ENCODE results near the gene CAP2.
"Not testable (repeated sequence)": the region's sequence is repeated elsewhere in the genome, so short reads cannot be mapped to it uniquely, and the experiment has no call there.

The CAP2 gene

DNA sequence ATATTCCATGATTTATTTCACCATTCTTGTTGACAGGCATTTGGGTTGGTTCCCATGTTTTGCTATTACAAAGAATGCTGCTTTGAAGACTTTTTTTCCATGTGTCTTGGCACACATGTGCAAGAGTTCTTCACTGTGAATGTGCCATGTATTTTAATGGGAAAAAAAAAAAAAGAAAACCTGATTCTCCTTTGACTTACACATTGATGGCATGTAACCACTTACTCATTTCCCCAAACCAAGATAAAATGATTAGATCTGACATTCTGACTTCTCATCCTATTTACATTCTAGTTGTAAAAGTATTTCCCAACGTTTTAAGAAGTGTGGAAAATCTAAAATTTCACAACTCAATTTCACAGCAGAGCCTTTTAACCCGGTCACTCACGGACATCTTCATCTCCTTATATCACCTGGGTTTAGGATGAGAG, 4.4 kb downstream of the CAP2 start:
- DNase-seq = no peak

DNA sequence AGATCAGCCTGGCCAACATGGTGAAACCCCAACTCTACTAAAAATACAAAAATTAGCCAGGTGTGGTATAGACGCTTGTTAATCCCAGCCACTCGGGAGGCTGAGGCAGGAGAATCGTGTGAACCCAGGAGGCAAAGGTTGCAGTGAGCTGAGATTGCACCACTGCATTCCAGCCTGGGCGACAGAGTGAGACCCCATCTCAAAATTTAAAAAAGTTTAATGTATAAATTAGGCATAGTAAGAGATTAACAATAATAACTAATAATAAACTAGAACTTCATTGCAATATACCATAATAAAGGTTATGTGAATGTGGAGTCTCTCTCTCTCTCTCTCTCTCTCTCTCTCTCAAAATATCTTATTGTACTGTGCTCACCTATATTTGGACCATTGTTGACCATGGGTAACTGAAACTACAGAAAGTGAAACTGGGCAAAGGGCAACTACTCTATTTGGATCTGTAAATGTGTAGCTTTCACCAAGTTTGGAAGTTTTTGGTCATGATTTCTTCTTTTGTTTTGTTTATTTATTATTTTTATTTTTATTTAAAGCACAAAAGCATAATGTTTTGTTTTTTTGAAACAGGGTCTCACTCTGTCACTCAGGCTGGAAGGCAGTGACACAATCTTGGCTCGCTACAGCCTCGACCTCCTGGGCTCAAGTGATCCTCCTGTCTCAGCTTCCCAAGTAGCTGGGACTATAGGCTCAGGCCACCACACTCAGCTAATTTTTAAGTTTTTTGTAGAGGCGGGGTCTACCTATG, 12.0 kb downstream of the CAP2 start:
- not testable (repeated sequence) for DNase-seq

DNA sequence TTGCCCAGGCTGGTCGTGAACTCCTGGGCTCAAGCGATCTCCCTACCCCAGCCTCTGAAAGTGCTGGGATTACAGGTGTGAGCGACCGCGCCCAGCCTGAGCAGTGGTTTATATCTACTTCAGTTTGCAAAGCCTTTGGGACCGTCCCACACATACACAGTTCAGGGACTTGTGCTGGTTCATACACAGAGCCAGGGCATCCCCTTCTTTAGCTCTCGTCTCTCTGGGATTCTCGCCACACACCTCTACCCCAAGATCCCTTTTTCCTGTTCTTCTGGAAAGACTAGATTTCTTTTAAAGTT, 12.5 kb downstream of the CAP2 start:
- no peak for DNase-seq

DNA sequence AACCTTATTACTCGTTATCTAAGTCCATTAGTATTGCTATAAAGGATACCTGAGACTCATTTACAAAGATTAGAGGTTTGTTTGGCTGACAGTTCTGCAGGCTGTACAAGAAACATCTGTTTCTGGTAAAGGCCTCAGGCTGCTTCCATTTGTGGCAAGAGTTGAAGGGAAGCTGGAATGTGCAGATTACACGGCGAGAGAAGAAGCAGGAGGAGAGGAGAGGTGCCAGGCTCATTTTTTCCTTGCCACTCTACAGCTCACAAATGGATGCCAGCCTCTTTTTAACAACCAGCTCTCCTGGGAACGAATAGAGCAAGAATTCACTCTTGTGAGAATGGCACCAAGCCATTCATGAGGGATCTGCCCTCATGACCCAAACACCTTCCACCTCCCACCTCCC, 14.7 kb downstream of the CAP2 start:
- no peak for DNase-seq

DNA sequence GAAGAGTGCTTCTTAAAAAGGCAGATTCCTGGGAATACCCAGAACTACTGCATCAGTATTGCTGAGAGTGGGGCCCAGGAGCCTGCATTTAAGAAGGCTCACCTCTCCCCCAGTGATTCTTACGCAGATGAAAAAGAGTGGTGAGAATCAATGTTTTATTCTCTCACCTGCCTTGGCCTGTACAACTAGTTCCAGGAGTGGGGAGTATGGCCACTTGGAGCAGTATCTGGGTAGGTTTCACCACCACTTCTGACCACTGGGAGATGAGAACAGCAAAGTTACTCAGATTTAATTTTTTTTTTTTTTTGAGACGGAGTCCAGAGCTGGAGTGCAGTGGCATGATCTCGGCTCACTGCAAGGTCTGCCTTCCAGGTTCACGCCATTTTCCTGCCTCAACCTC, 16.9 kb downstream of the CAP2 start:
- no peak for DNase-seq

DNA sequence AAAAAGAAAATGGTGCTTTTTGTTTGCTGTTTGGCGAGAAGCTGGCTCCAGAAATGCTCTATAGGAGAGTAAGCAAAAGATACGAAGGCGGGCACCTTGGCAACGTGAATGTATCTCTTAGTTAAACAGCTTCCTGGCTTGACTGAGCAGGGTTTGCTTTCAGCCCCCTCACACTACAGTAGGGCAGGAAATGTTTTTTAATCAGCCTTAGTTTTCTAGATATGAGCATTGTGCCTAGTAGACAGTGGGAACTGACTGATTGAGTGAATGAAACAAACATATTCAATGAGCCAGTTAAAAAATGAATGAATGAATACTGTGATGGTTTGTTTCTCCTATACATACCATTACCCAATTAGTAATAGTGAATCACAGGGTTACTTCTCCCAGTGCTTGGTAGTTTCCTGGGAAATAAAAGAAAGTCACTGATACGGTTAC, 19.9 kb downstream of the CAP2 start:
- DNase-seq = no peak

DNA sequence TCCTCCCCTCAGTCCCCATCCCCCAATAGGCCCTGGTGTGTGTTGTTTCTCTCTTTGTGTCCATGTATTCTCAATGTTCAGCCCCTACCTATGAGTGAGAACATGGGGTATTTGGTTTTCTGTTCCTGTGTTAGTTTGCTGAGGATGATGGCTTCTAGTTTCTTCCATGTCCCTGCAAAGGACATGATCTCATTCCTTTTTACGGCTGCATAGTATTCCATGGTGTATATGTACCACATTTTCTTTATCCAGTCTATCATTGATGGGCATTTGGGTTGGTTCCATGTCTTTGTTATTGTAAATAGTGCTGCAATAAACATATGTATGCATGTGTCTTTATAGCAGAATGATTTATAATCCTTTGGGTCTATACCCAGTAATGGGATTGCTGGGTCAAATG, 21.0 kb downstream of the CAP2 start:
- DNase-seq = not testable (repeated sequence)

DNA sequence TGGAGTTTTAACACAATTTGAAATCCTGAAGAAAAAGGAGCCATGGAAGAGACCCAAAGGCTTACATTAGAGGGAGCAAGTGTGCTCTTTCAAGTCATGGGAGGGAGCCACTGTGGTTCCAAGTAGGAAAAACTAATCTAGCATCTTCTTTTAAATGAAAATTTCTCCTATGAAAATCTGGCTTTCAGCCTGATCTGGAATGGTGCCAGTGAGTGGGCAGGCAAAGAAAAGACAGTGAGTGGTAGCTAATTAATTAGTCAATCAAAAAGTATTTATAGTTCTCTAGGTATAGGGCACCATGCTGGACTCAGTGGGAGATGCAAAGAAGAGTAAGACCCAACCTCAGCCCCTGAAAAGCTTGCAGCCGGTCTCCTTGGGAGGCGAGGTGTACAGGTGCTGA, 21.9 kb downstream of the CAP2 start:
- DNase-seq = no peak

DNA sequence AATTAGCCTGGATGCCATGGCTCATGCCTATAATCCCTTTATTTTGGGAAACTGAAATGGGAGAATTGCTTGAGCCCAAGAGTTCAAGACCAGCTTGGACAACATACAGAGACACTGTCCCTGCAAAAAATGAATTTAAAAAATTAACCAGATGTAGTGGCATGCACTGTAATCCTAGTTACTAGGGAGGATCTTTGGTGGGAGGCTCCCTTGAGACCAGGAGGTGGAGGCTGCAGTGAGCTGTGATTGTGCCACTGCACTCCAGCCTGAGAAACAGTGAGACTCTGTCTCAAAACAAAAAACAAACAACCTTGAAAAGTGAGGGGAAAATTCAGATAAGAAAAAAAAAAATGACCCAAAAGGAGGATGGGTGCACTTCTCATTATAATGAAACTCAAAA, 23.4 kb downstream of the CAP2 start:
- DNase-seq = no peak

DNA sequence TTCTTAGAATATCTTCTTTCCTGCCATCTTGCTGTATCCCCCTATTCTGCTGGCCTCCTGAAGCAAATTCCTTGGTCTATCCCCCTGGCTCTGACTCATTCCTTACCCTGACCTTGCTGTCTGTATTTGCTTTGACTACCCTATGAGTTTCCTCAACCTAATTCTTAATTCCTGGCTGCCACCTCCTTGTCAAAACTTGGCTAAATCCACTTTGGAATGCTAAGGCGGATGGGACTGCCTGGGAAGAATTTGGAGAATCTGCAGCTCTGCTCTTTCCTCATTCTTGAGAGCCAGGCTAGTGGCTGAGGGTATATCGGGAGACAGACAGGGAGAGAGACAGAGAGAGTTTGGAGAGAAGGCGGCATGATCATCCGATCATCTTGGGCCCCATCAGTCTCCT, 24.4 kb downstream of the CAP2 start:
- no peak for DNase-seq

DNA sequence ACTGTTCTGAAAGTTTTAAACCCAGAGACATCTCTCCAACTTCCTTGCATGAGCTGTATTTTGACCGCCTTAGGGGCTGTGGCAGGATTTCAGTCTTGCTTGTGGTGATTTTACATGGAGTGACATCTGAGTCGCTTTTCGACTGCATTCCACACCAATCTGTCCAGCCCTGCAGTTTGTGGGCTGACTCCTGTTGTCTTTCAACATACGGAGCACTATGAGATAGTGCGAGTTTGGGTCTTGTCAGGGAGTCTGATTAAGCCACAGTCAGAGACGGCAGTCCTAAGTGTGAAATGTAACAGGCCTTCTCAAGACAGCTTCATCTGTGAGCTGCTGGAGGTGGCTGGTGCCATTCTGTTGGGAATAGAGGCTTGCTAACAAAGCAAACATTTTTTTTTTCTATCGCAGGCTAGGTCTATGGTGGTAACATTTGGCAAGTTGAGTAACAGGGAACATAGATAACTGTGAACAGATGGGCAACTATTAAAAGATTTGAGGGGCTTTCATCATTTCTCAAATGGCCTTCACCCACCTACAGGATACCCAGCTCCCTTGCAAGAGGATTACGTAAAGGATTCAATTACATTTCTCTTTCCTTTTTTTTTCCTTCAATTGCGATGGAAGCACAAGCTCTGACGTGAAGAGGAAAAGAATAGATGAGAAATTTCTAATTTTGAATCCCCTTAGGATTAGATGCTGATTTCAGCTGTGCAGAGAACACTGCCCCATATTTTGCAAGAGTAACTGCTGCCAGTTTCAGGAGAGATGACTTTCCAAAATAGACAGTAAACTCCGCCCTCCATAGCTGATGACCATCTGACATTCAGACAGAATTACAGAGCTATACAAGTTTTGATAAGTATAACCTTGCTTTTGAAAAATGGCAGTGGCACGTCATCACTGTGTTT, 25.1 kb downstream of the CAP2 start:
- DNase-seq = no peak

DNA sequence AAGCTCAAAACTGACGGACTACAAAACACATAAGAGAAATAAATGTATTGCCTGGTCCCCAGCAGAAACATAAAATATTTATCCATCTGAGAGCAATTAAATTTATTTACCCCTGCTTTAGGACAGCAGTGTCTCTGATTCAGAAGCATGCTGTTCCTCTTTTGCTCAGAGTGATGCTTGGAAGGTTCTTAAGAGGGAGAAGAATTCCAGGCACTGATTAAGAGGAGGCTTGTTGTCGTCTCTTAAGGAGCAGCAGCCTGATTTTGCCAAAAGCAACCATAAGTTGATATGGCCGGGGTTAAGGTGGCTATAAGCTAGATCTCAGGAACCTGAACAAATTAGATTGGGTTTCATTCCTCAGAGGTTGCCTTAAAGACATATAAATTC, 25.8 kb downstream of the CAP2 start:
- DNase-seq = no peak

DNA sequence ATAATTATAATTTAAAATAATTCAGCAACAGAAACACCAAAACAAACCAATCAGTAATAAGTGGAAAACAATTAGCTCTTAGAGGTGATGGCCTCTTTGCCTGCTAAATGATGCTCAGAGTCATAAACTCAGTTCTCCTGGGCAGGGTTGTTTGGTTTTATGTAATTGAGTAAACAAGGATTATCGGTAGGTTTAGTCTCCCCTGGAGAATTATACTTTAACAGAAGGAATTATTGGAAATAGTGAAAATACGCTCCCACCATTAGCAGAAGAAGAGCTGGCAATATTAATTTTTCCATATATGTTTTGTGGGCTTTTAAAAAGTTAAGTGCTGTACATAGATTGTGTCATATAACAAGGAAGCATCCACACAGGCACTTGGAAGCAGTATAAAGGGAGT, 27.0 kb downstream of the CAP2 start:
- no peak for DNase-seq

DNA sequence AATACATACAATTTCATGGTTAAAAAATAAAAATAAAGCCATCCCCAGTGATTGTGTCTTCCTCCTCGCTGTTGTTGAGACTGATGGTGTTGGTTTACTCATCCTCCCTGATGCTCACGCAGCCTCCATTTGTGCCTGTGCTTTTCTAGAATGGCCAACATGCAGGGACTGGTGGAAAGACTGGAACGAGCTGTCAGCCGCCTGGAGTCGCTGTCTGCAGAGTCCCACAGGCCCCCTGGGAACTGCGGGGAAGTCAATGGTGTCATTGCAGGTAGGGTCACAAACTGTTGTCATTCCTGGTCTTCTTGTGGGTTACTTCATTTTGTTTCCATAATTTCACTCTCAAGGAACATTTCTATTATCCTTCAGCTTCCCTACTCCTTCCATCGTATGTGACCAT, 28.0 kb downstream of the CAP2 start:
- DNase-seq = no peak

DNA sequence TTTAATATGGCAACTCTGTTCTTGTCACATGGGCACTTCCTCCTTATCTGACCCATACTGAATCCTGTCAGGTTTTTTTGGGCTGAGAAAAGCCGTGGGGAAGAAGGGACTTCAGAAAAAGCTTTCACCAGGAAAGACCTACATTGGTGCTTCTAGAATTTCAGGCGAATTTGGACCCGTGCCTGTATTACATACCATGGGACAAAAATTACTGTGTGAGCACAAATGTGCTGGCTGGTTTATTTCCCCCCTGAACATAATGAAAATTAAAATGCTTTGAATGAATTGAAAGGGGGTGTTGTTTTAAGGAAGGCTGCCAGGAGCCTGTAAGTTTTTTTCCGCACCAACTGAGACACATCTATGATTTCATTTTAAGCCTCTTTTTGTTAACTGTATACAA, 29.6 kb downstream of the CAP2 start:
- DNase-seq = no peak

DNA sequence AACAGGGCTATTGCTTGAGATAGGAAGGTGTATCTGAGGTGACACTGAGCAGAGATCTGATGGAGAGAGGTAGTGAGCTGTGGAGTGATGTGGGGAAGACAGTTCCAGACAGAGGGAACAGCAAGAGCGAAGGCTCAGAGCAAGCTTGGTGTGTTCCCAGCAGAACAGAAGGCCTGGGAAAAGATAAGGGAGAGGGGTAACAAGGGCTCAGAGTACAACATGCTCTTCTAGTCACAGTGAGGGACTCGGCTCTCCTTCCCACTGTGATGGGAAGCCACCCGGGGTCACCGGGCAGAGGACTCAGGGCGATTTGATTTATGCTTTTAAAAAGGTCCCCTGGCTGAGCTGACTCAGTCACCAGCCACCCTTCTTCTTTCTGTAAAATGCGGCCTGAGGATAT, 33.7 kb downstream of the CAP2 start:
- no peak for DNase-seq

DNA sequence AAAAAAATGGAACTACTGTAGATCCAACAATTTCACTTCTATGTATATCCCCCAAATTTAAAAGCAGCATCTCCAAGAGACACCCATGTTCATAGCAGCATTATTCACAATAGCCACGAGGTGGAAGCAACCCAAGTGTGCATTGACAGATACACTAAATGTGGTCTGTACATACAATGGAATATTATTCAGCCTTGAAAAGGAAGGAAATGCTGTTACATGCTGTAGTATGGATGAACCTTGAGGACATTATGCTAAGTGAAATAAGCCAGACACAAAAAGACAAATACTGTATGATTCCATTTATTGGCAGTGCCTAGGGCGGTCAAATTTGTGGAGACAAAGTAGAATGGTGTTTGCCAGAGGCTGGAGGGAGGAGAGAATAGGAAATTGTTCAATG, 34.2 kb downstream of the CAP2 start:
- DNase-seq = no peak

DNA sequence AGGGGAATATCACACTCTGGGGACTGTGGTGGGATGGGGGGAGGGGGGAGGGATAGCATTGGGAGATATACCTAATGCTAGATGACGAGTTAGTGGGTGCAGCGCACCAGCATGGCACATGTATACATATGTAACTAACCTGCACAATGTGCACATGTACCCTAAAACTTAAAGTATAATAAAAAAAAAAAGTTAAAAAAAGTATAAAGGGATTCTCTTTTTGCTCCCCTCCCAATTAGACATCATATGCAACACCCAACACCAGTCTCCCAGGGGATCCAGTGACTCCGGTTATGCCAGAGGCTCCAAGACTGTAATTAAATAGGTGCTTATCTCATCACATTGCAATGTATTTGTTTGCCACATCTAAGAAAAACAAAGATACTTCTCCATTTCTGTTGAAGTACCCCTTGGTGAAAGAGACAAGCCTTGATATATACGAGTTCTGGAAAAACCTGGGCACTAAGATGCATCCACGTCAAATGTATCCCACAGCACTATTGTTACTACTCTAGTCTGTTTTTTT, 35.3 kb downstream of the CAP2 start:
- not testable (repeated sequence) for DNase-seq

DNA sequence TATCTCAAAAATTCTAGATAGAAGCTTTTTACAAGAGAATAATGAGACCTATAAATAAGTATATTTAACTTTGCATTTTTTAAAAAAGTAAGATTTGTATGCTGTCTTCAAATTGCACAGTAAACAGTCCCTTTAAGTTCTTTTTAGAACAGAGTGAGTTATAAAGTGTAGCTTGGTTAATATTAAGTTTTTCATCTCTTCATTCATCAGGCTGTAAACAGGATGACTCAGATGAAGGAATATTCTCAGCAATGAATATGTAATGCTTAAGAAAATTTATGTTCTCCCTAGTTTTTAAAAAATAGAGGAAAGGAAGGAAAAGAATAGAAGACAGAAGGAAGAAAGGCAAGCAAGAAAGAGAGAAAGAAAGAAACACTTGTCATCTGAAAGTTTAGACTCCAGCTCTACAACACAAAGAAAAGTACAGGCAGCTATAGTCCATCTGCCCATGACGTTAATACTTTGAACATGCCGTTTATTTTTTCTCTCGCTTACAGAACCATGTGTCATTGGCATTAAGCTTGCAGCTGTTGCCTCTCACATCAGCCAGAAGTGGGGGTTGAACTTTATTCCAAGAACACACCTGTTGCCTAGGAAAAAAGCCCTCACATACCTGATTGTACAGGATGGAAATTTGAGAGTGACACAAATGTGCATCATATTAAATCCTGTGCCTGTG, 36.1 kb downstream of the CAP2 start:
- no peak for DNase-seq

DNA sequence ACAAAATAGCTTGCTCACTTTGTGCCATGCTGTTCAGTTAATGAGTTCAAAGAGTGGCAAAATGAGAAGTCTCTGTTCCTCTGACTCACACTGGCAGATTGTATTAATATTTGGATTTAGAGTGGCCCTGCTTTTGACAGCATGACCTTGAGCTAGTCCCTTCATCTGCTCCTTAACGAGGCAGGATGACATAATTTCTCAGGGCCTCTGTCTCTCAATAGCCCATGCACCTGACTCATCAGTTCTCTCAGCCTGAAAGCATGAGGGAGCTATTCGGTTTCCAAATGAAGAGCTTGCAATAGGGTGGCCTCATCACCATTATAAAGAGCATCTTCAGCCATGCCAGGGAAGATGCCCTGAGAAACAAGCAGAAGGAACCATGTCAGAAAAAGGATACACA, 38.2 kb downstream of the CAP2 start:
- DNase-seq = no peak

DNA sequence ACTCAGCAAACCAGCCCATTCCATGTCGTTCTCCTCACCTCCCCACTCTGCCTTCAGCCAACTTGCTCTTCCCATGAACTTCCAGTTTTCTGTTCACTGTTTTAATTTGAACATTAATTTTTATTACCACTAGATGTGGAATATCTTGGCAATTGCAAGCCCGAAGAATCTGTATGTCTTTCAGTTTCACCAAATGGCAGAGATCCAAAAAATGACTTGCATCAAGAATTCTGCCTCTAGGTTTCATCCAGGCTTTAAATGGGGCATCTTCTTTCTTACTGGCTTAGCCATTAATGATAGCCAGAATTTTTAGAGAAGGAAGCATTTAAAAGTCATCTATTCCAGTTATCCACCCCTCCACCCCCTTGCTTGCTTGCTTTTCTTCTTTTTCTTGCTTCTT, 39.0 kb downstream of the CAP2 start:
- DNase-seq = no peak

DNA sequence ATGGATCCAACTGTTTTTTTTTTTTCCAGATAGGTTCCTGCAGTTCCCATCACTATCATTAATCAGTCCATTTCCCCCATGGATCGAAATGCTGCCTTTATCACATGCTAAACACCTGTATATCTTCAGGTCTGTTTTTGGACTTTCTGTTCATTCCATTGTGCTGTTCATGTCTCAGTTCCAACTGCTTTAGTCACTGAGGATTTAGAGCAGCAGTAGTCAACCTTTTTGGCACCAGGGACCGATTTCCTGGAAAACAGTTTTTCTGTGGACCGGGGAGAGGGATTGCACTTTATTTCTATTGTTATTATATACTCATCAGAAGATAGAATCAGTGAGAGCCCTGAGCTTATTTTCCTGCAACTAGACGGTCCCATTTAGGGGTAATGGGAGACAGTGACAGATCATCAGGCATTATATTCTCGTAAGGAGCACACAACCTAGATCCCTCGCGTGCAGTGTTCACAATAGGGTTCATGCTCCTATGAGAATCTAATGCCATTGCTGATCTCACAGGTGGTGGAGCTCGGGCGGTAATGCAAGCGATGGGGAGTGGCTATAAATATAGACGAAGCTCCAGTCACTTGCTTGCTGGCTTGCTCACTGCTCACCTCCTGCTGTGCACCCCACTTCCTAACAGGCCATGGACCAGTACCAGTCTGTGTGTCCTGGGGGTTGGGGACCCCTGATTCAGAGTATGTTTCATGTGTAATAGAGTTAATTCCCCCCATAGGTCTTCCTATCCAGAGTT, 46.0 kb downstream of the CAP2 start:
- no peak for DNase-seq

DNA sequence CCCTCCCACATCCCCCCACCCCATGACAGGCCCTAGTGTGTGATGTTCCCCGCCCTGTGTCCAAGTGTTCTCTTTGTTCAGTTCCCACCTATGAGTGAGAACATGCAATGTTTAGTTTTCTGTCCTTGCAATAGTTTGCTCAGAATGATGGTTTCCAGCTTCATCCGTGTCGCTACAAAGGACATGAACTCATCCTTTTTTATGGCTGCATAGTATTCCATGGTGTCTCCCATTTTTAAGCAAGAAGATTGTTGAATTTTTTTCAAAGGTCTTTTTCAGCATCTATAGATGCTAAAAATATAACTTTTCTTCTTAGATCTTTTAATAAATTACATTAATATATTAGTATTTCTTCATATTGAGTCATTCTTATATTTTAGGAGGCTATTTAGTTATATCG, 47.4 kb downstream of the CAP2 start:
- not testable (repeated sequence) for DNase-seq

Measured in effector CD4-positive, alpha-beta T cell (primary cell).